Measurements from ENCODE around the gene TFCP2L1. TPM values are rescaled to one million over a fixed set of nuclear protein-coding genes. Genes with fewer than 3 reads are reported as not detected.

TFCP2L1 gene
- total and polyA plus RNA-seq, 2 of the 4 experiments (the other 2 are of a cell fraction) = not detected

- CTCF ChIA-PET = no interaction called here
- 82% methylated on average over 2 of the region's 5 CpGs; no CpG with 5 or more reads in 1 of the 2 experiments for WGBS, 2 experiments (ENCODE audit: extremely low coverage in 2 of 2, insufficient read length in 1 of 2)
Measured at GRCh38 chr2:121207494-121207893, 77.5 kb downstream of the TFCP2L1 start.

More at GRCh38 chr2:121207494-121207893, 77.5 kb downstream of the TFCP2L1 start:
- no peaks in the 10 kb centered on the region for H3K36me3 ChIP-seq (ENCODE audit: control insufficient read depth, insufficient read depth, low read length)
- H4K91ac ChIP-seq (ENCODE audit: insufficient read depth, low read depth, low read length) = no peak overlapping the region
- no peak overlapping the region for H3K18ac ChIP-seq (ENCODE audit: low read depth, low read length)
- H3K9me1 ChIP-seq (ENCODE audit: insufficient read depth, low read length) = no peaks in the 10 kb centered on the region
- H4K5ac ChIP-seq (ENCODE audit: low read depth, low read length) = no peak overlapping the region
- no peak overlapping the region for H3K9ac ChIP-seq (ENCODE audit: low read depth, low read length)
- H2AK5ac ChIP-seq (ENCODE audit: low read depth, low read length) = no peak overlapping the region
- no peak overlapping the region for H2BK20ac ChIP-seq (ENCODE audit: low read depth, low read length)
- peaks cover 31% of the 10 kb centered on the region for H3K27me3 ChIP-seq (ENCODE audit: control insufficient read depth, insufficient read depth, low read length)
- H3K4me1 ChIP-seq (ENCODE audit: control insufficient read depth, insufficient read depth, low read length) = no peaks in the 10 kb centered on the region
- no peak overlapping the region for H3K4me3 ChIP-seq (ENCODE audit: insufficient read depth, low read depth, low read length)
- H3K79me1 ChIP-seq (ENCODE audit: low read depth in 1 of 2, low read length in 2 of 2) = no peaks in the 10 kb centered on the region
- intact Hi-C loops (cut with micrococcal nuclease) (no loop called here), in situ Hi-C loops (cut with MboI; ENCODE audit: low sequenced_read_pairs) (no loop called here), dilution Hi-C loops (cut with HindIII; ENCODE audit: low sequenced_read_pairs, unreplicated experiment) (no loop called here)
- H3K56ac ChIP-seq (ENCODE audit: extremely low read depth, insufficient read depth, low read length) = no peak overlapping the region
- POLR2A ChIA-PET (ENCODE audit: unreplicated experiment) = no interaction called here
- no peak overlapping the region for H3K4ac ChIP-seq (ENCODE audit: low read depth, low read length)
- H2AK9ac ChIP-seq (replicated peaks; ENCODE audit: low read depth, low read length, poor library complexity) = no peak overlapping the region
- no peaks in the 10 kb centered on the region; the same call in 1 of the 2 replicates for H4K20me1 ChIP-seq (ENCODE audit: insufficient read depth, low read length)
- H3K14ac ChIP-seq (replicated peaks; ENCODE audit: low read depth, low read length) = no peak overlapping the region
- TF ChIP-seq SMC3 (IDR thresholded peaks at IDR 0.05; ENCODE audit: low read depth, low read length) (no peak), RCOR1 (IDR thresholded peaks at IDR 0.05; ENCODE audit: insufficient replicate concordance, low read length) (no peak), RFX5 (IDR thresholded peaks at IDR 0.05; ENCODE audit: low read depth, low read length) (no peak), FOS (IDR thresholded peaks at IDR 0.05; ENCODE audit: low read depth, low read length) (no peak), MAZ (IDR thresholded peaks at IDR 0.05; ENCODE audit: borderline replicate concordance, low read depth, low read length) (no peak), CEBPB (IDR thresholded peaks at IDR 0.05; ENCODE audit: low read depth, low read length) (no peak), MAFK (IDR thresholded peaks at IDR 0.05; ENCODE audit: low read depth, low read length) (no peak), CTCF (conservative IDR thresholded peaks at IDR 0.05; ENCODE audit: low read depth, low read length) (no peak), RAD21 (IDR thresholded peaks at IDR 0.05; ENCODE audit: low read length) (no peak), MXI1 (IDR thresholded peaks at IDR 0.05; ENCODE audit: borderline replicate concordance, low read depth, low read length) (no peak), NFE2L2 (IDR thresholded peaks at IDR 0.05; ENCODE audit: low read depth, low read length) (no peak), BHLHE40 (IDR thresholded peaks at IDR 0.05; ENCODE audit: low read depth, low read length) (no peak), POLR2A (IDR thresholded peaks at IDR 0.05; ENCODE audit: low read depth, low read length) (no peak), USF2 (IDR thresholded peaks at IDR 0.05; ENCODE audit: low read depth, low read length) (no peak), CHD1 (IDR thresholded peaks at IDR 0.05; ENCODE audit: low read depth, low read length) (no peak), ELK1 (IDR thresholded peaks at IDR 0.05; ENCODE audit: borderline replicate concordance, low read depth, low read length) (no peak)
- no peak overlapping the region for H2BK5ac ChIP-seq (ENCODE audit: low read depth, low read length, poor library complexity, severe bottlenecking)
- H3K27ac ChIP-seq (ENCODE audit: insufficient read depth, low read length) = no peak overlapping the region
- no peak overlapping the region for H3K23ac ChIP-seq (ENCODE audit: low read depth, low read length)
- H3K9me3 ChIP-seq (ENCODE audit: control insufficient read depth, insufficient read depth, low read length) = no peaks in the 10 kb centered on the region
- ATAC-seq (ENCODE audit: low read depth) = no peak
- no peak overlapping the region for H2BK120ac ChIP-seq (ENCODE audit: low read depth, low read length)
- H2AFZ ChIP-seq (replicated peaks; ENCODE audit: low read length, poor library complexity) = no peak overlapping the region
- no peak overlapping the region for H3K4me2 ChIP-seq (ENCODE audit: low read depth, low read length)
- no peak overlapping the region for H4K8ac ChIP-seq (ENCODE audit: low read depth in 2 of 2, low read length in 2 of 2)
- H2BK15ac ChIP-seq (ENCODE audit: low read depth, low read length) = no peak overlapping the region
- no peak for DNase-seq
- BruUV-seq (replicated peaks) = no TSS peak
